Esophagus muscularis mucosa (tissue), 4 donors: ENCODE results near the gene SHB. TPM values are rescaled to one million over a fixed set of nuclear protein-coding genes. Genes with fewer than 3 reads are reported as not detected.

ENCODE experiments used
- DNase-seq: peaks from one replicate; pipeline ENCODE4 v3.0.0-alpha.2; 2017; ENCODE audit errors: extremely low spot score
- H3K27ac ChIP-seq, 4 donors: fragments of 200-600 bp; sonication (generic); replicated peaks in 1 of 4; 1 replicate in 3 of 4; 2 replicates in 1 of 4; pipeline ENCODE4 v1.5.1; 2016 to 2019; ENCODE audit warnings: mild to moderate bottlenecking in 1 of 4
- H3K27me3 ChIP-seq, 4 donors: fragments of 200-600 bp; sonication (generic); one replicate each; pipeline versions ENCODE4 v1.5.1 to v1.6.0; 2016 to 2019
- H3K36me3 ChIP-seq, 4 donors: fragments of 200-600 bp; sonication (generic); one replicate each; pipeline ENCODE4 v1.5.1; 2016 to 2019
- H3K4me1 ChIP-seq, 4 donors: fragments of 200-600 bp; sonication (generic); one replicate each; pipeline ENCODE4 v1.5.1; 2016 to 2019
- H3K4me3 ChIP-seq, 4 donors: fragments of 200-600 bp; sonication (generic); 1 replicate in 2 of 4; 2 replicates in 2 of 4; pipeline ENCODE4 v1.5.1; 2016 to 2019; ENCODE audit warnings: mild to moderate bottlenecking in 4 of 4, moderate library complexity in 1 of 4
- H3K9me3 ChIP-seq, 4 donors: fragments of 200-600 bp; sonication (generic); 1 replicate in 3 of 4; 2 replicates in 1 of 4; pipeline ENCODE4 v1.5.1; 2016 to 2019
- CTCF ChIP-seq, 3 experiments: fragments of 200-600 bp in 2 of 3; fragments of 450-650 bp in 1 of 3; sonication (generic) in 2 of 3; IDR thresholded peaks; one replicate each; pipeline ENCODE4 v1.5.1; 2017 to 2019; ENCODE audit warnings: antibody characterized with exemption in 3 of 3, mild to moderate bottlenecking in 2 of 3, moderate library complexity in 1 of 3
- EP300 ChIP-seq: sonication (generic); formaldehyde crosslinking; IDR thresholded peaks from one replicate; pipeline ENCODE4 v1.6.1; 2017; ENCODE audit warnings: antibody characterized with exemption
- POLR2A ChIP-seq: fragments of 450-650 bp; IDR thresholded peaks from one replicate; pipeline ENCODE4 v1.6.1; 2017; ENCODE audit warnings: antibody characterized with exemption, moderate library complexity, mild to moderate bottlenecking, low read depth
- POLR2AphosphoS5 ChIP-seq, 2 donors: sonication (generic); formaldehyde crosslinking; IDR thresholded peaks; one replicate each; pipeline ENCODE4 v1.6.1; 2017; ENCODE audit warnings: antibody characterized with exemption in 2 of 2
- WGBS: methylation state at CpG from one replicate; pipeline ENCODE4 v1.1.5; 2018; 5-methylcytosine and 5-hydroxymethylcytosine counted together
- intact Hi-C: fragments of 100-400 bp; cut with DNase I; formaldehyde crosslinking; loops from one replicate; pipeline ENCODE4 v1.15.1; 2023
- total RNA-seq, 4 donors: library from RNA; depleted of rRNA; stranded (reverse); fragments of >200 nt; gene quantifications; one replicate each; pipeline versions ENCODE4 v1.1.0 to v1.2.1, GENCODE V29; 2016

The SHB gene
- total RNA-seq, 4 donors from 2014 or later, result 16.6 to 21.2 (median 21.0) TPM

GRCh38 chr9:38112049-38112448 is 43.0 kb upstream of the SHB start:
- TF ChIP-seq EP300, result no peak
- TF ChIP-seq POLR2AphosphoS5 (IDR thresholded peaks at IDR 0.05), result no peak
- no peak for TF ChIP-seq POLR2A
- TF ChIP-seq CTCF (IDR thresholded peaks at IDR 0.05), result no peak
- no peak overlapping the region for H3K27ac ChIP-seq
- DNase-seq, result no peak
- H3K9me3 ChIP-seq, result no peaks in the 10 kb centered on the region
- no peaks in the 10 kb centered on the region for H3K27me3 ChIP-seq
- H3K4me3 ChIP-seq, result no peak overlapping the region
- H3K36me3 ChIP-seq, result no peaks in the 10 kb centered on the region
- peaks cover 0 to 8% (median 4%) of the 10 kb centered on the region in 4 donors for H3K4me1 ChIP-seq
- intact Hi-C loops, result no loop called here
- 90% methylated on average over 5 of the region's 5 CpGs for WGBS

GRCh38 chr9:38110476-38110875 is 41.4 kb upstream of the SHB start:
- Histone ChIP-seq H3K9me3 (no peaks in the 10 kb centered on the region), H3K27ac (no peak overlapping the region), H3K4me3 (no peak overlapping the region), H3K4me1 (peaks cover 0 to 8% (median 4%) of the 10 kb centered on the region in 4 donors), H3K27me3 (no peaks in the 10 kb centered on the region), H3K36me3 (no peaks in the 10 kb centered on the region)
- intact Hi-C loops, result no loop called here
- WGBS, result 35% methylated on average over 6 of the region's 6 CpGs
- TF ChIP-seq CTCF (IDR thresholded peaks at IDR 0.05), result no peak
- no peak for DNase-seq

- no peaks in the 10 kb centered on the region for H3K36me3 ChIP-seq
- DNase-seq, result no peak
- intact Hi-C loops, result no loop called here
- no peak overlapping the region for H3K27ac ChIP-seq
- 60% methylated on average over 6 of the region's 6 CpGs for whole genome bisulfite sequencing
- no peak for TF ChIP-seq CTCF (IDR thresholded peaks at IDR 0.05)
- no peak for TF ChIP-seq POLR2AphosphoS5 (IDR thresholded peaks at IDR 0.05)
- no peak for TF ChIP-seq EP300
- no peak for TF ChIP-seq POLR2A
- no peaks in the 10 kb centered on the region for H3K9me3 ChIP-seq
- H3K4me3 ChIP-seq, result no peak overlapping the region
- peaks cover 0 to 8% (median 4%) of the 10 kb centered on the region in 4 donors for H3K4me1 ChIP-seq
- no peaks in the 10 kb centered on the region for H3K27me3 ChIP-seq
Observed at GRCh38 chr9:38109601-38110000, 40.6 kb upstream of the SHB start.

- Histone ChIP-seq H3K36me3 (no peaks in the 10 kb centered on the region), H3K4me3 (no peak overlapping the region), H3K4me1 (peaks cover 0 to 8% (median 4%) of the 10 kb centered on the region in 4 donors), H3K9me3 (no peaks in the 10 kb centered on the region), H3K27me3 (no peaks in the 10 kb centered on the region), H3K27ac (no peak overlapping the region)
- TF ChIP-seq CTCF (IDR thresholded peaks at IDR 0.05) (no peak), EP300 (no peak), POLR2A (no peak), POLR2AphosphoS5 (IDR thresholded peaks at IDR 0.05) (no peak)
- no peak for DNase-seq
- WGBS, result no CpG with 5 or more reads among the region's 1 CpG
- intact Hi-C loops, result no loop called here
Observed at GRCh38 chr9:38108326-38108725, 39.3 kb upstream of the SHB start.

GRCh38 chr9:38107811-38108304 is 38.8 kb upstream of the SHB start:
- no peak for DNase-seq

More at GRCh38 chr9:38107811-38108304, 38.8 kb upstream of the SHB start:
- no peak overlapping the region for H3K27ac ChIP-seq
- no peaks in the 10 kb centered on the region for H3K27me3 ChIP-seq
- H3K4me3 ChIP-seq, result no peak overlapping the region
- peaks cover 0 to 8% (median 4%) of the 10 kb centered on the region in 4 donors for H3K4me1 ChIP-seq
- H3K36me3 ChIP-seq, result no peaks in the 10 kb centered on the region
- intact Hi-C loops, result no loop called here
- TF ChIP-seq EP300 (no peak), POLR2AphosphoS5 (IDR thresholded peaks at IDR 0.05) (no peak), CTCF (IDR thresholded peaks at IDR 0.05) (no peak), POLR2A (no peak)
- H3K9me3 ChIP-seq, result no peaks in the 10 kb centered on the region
- 96% methylated on average over 8 of the region's 8 CpGs for WGBS
